H1 (cell line): ENCODE measurements around the gene IL37. TPM values are rescaled to one million over a fixed set of nuclear protein-coding genes. Genes with fewer than 3 reads are reported as not detected.

ENCODE experiments used
- CTCF ChIA-PET: fragments of 300-600 bp; sonication (Branson Sonifier 250); formaldehyde crosslinking; loops from one replicate; lab custom pipeline; 2021; ENCODE audit not compliant: partially characterized antibody; lab: Charles Lee
- POLR2A ChIA-PET: fragments of 300-600 bp; sonication (Branson Sonifier 250); formaldehyde crosslinking; loops from one replicate; lab custom pipeline; 2021; ENCODE audit warnings: inconsistent platforms; ENCODE audit not compliant: partially characterized antibody; lab: Charles Lee
- DNase-seq, 2 experiments: peaks; one replicate each; pipeline versions ENCODE4 v3.0.0 to v3.0.0-alpha.2; 2010 to 2022; ENCODE audit warnings: low spot score in 2 of 2, low read depth in 1 of 2, mixed read lengths in 1 of 2
- FAIRE-seq: peaks from 2 replicates; lab custom pipeline; 2011; peaks lifted over from hg19 to GRCh38; lab: Jason Lieb, UNC
- H2AFZ ChIP-seq: 2 replicates; pipeline ENCODE4 v1.8.1; 2012; ENCODE audit warnings: low read length, inconsistent platforms
- H2AK5ac ChIP-seq: 2 replicates; pipeline ENCODE4 v1.6.1; 2013; ENCODE audit warnings: low read depth, low read length
- H2BK120ac ChIP-seq: replicated peaks from 2 replicates; pipeline ENCODE3; 2013; ENCODE audit warnings: low read depth, low read length, inconsistent platforms
- H2BK12ac ChIP-seq: 2 replicates; pipeline ENCODE4 v1.6.1; 2013; ENCODE audit warnings: low read depth, low read length
- H2BK15ac ChIP-seq: 2 replicates; pipeline ENCODE4 v1.6.1; 2013; ENCODE audit warnings: low read length
- H2BK20ac ChIP-seq: 2 replicates; pipeline ENCODE4 v1.6.1; 2013; ENCODE audit warnings: low read length
- H2BK5ac ChIP-seq: 2 replicates; pipeline ENCODE4 v1.6.1; 2013; ENCODE audit warnings: low read depth, low read length
- H3K14ac ChIP-seq: 2 replicates; pipeline ENCODE4 v1.6.1; 2013; ENCODE audit warnings: inconsistent platforms; ENCODE audit not compliant: insufficient read length
- H3K18ac ChIP-seq: 2 replicates; pipeline ENCODE4 v1.6.1; 2013; ENCODE audit warnings: low read length; ENCODE audit errors: extremely low read depth
- H3K23ac ChIP-seq: 2 replicates; pipeline ENCODE4 v1.6.1; 2013; ENCODE audit warnings: inconsistent platforms; ENCODE audit not compliant: insufficient read length
- H3K23me2 ChIP-seq: 2 replicates; pipeline ENCODE4 v1.6.1; 2013; ENCODE audit warnings: low read depth, low read length
- H3K27ac ChIP-seq: 2 replicates; pipeline ENCODE4 v1.6.1; 2011; ENCODE audit warnings: low read depth, low read length, inconsistent platforms
- H3K27me3 ChIP-seq, 4 experiments: replicated peaks in 1 of 4; 1 replicate in 1 of 4; 2 replicates in 3 of 4; pipeline versions ENCODE4 v1.6.1 to v1.8.1; 2011 to 2013; ENCODE audit warnings: low read length in 3 of 4, mild to moderate bottlenecking in 3 of 4, inconsistent platforms in 2 of 4, mixed read lengths in 2 of 4, moderate library complexity in 1 of 4; ENCODE audit not compliant: control insufficient read depth in 3 of 4, insufficient read depth in 3 of 4; ENCODE audit errors: extremely low read depth in 1 of 4
- H3K36me3 ChIP-seq, 4 experiments: 2 replicates each; pipeline versions ENCODE4 v1.6.1 to v1.8.1; 2011 to 2013; ENCODE audit warnings: mild to moderate bottlenecking in 4 of 4, low read length in 3 of 4, moderate library complexity in 2 of 4, control low read depth in 1 of 4, inconsistent platforms in 1 of 4; ENCODE audit not compliant: insufficient read depth in 4 of 4, control insufficient read depth in 2 of 4
- H3K4ac ChIP-seq: replicated peaks from 2 replicates; pipeline ENCODE3; 2013; ENCODE audit warnings: low read length, low read depth, mixed read lengths, inconsistent platforms; ENCODE audit not compliant: insufficient read length
- H3K4me1 ChIP-seq, 4 experiments: replicated peaks in 1 of 4; 1 replicate in 1 of 4; 2 replicates in 3 of 4; pipeline versions ENCODE4 v1.6.1 to v1.8.1; 2011 to 2013; ENCODE audit warnings: low read length in 3 of 4, inconsistent platforms in 2 of 4, mixed read lengths in 1 of 4; ENCODE audit not compliant: insufficient read depth in 4 of 4, control insufficient read depth in 3 of 4
- H3K4me2 ChIP-seq, 2 experiments: 2 replicates each; pipeline versions ENCODE4 v1.6.1 to v1.8.1; 2011 to 2013; ENCODE audit warnings: low read depth in 2 of 2, low read length in 2 of 2, control low read depth in 1 of 2, inconsistent platforms in 1 of 2, mild to moderate bottlenecking in 1 of 2; ENCODE audit not compliant: insufficient read depth in 1 of 2
- H3K4me3 ChIP-seq, 4 experiments: fragments of 200-600, 300-600 bp in 1 of 4; sonication (generic), shearing (Covaris generic), sonication (Bioruptor Twin) in 1 of 4; 2 replicates each; pipeline versions ENCODE4 v1.5.1 to v1.8.1; 2011 to 2016; ENCODE audit warnings: low read length in 4 of 4, low read depth in 3 of 4, control low read depth in 2 of 4, inconsistent platforms in 2 of 4, mild to moderate bottlenecking in 2 of 4, mixed read lengths in 1 of 4, moderate library complexity in 1 of 4; ENCODE audit not compliant: insufficient read depth in 2 of 4; ENCODE audit errors: extremely low read depth in 1 of 4
- H3K56ac ChIP-seq: replicated peaks from 2 replicates; pipeline ENCODE3; 2013; ENCODE audit warnings: low read depth, mild to moderate bottlenecking, mixed read lengths, low read length, inconsistent platforms; ENCODE audit not compliant: insufficient read length
- H3K79me1 ChIP-seq: 2 replicates; pipeline ENCODE4 v1.6.1; 2013; ENCODE audit warnings: low read depth, low read length, control low read depth
- H3K79me2 ChIP-seq, 2 experiments: 2 replicates each; pipeline versions ENCODE4 v1.6.1 to v1.8.1; 2012 to 2013; ENCODE audit warnings: low read length in 2 of 2, mild to moderate bottlenecking in 2 of 2, inconsistent platforms in 1 of 2; ENCODE audit not compliant: insufficient read depth in 2 of 2, control insufficient read depth in 1 of 2
- H3K9ac ChIP-seq, 4 experiments: replicated peaks in 1 of 4; 1 replicate in 1 of 4; 2 replicates in 3 of 4; pipeline versions ENCODE4 v1.6.1 to v1.8.1; 2011 to 2013; ENCODE audit warnings: low read depth in 3 of 4, low read length in 3 of 4, control low read depth in 2 of 4, mild to moderate bottlenecking in 2 of 4, moderate library complexity in 2 of 4, inconsistent platforms in 1 of 4; ENCODE audit errors: extremely low read depth in 1 of 4
- H3K9me3 ChIP-seq, 2 experiments: 2 replicates each; pipeline versions ENCODE4 v1.6.1 to v1.8.1; 2012 to 2013; ENCODE audit warnings: mild to moderate bottlenecking in 2 of 2, moderate library complexity in 2 of 2, control low read depth in 1 of 2, inconsistent platforms in 1 of 2, low read depth in 1 of 2, low read length in 1 of 2, mixed read lengths in 1 of 2; ENCODE audit not compliant: insufficient read depth in 2 of 2
- H4K20me1 ChIP-seq, 2 experiments: replicated peaks in 1 of 2; 2 replicates each; pipeline versions ENCODE3 to v1.8.1; 2011 to 2013; ENCODE audit warnings: inconsistent platforms in 2 of 2, low read length in 2 of 2, mild to moderate bottlenecking in 1 of 2; ENCODE audit not compliant: insufficient read depth in 2 of 2, control insufficient read depth in 1 of 2
- H4K5ac ChIP-seq: 2 replicates; pipeline ENCODE4 v1.6.1; 2013; ENCODE audit warnings: low read length, low read depth, mixed read lengths, inconsistent platforms; ENCODE audit not compliant: insufficient read length
- H4K8ac ChIP-seq: 2 replicates; pipeline ENCODE4 v1.8.0; 2013; ENCODE audit warnings: mild to moderate bottlenecking, moderate library complexity, low read length, inconsistent platforms; ENCODE audit not compliant: insufficient read depth; ENCODE audit errors: extremely low read depth
- H4K91ac ChIP-seq: replicated peaks from 2 replicates; pipeline ENCODE3; 2013; ENCODE audit warnings: low read length, mixed read lengths, inconsistent platforms; ENCODE audit not compliant: insufficient read length
- BRCA1 ChIP-seq: IDR thresholded peaks from 2 replicates; pipeline ENCODE4 v1.6.1; 2012; ENCODE audit warnings: low read depth, low read length, improper control_type of control experiment
- CEBPB ChIP-seq: IDR thresholded peaks from 2 replicates; pipeline ENCODE4 v1.6.1; 2012; ENCODE audit warnings: low read depth, low read length
- EGR1 ChIP-seq: IDR thresholded peaks from 2 replicates; pipeline ENCODE4 v1.6.1; 2011; ENCODE audit warnings: low read depth, low read length, borderline replicate concordance
- FOSL1 ChIP-seq: IDR thresholded peaks from 2 replicates; pipeline ENCODE4 v1.6.1; 2011; ENCODE audit warnings: mild to moderate bottlenecking, low read depth, low read length, moderate library complexity; ENCODE audit not compliant: insufficient read depth
- JUND ChIP-seq: IDR thresholded peaks from 2 replicates; pipeline ENCODE4 v1.6.1; 2011; ENCODE audit warnings: mild to moderate bottlenecking, improper control_type of control experiment, low read length
- MAFK ChIP-seq: IDR thresholded peaks from 2 replicates; pipeline ENCODE4 v1.6.1; 2012; ENCODE audit warnings: low read depth, mild to moderate bottlenecking, improper control_type of control experiment, low read length
- PHF8 ChIP-seq: fragments of 200-600 bp; sonication (generic); conservative IDR thresholded peaks from 2 replicates; pipeline ENCODE4 v1.7.1; 2012; ENCODE audit warnings: low read depth, mild to moderate bottlenecking, inconsistent platforms, low read length, moderate library complexity
- SAP30 ChIP-seq: fragments of 300-600 bp; sonication (generic); IDR thresholded peaks from 2 replicates; pipeline ENCODE4 v1.7.1; 2012; ENCODE audit warnings: low read length, moderate library complexity, mild to moderate bottlenecking, inconsistent platforms; ENCODE audit not compliant: insufficient read depth, insufficient replicate concordance
- SP4 ChIP-seq: IDR thresholded peaks from 2 replicates; pipeline ENCODE4 v1.6.1; 2012; ENCODE audit warnings: low read length, inconsistent platforms
- WGBS, 2 experiments: shearing (Covaris generic) in 1 of 2; methylation state at CpG; one replicate each; pipeline versions ENCODE4 v1.1.6 to v1.1.7; 2013 to 2015; ENCODE audit warnings: low lambda C conversion rate in 2 of 2, mixed read lengths in 2 of 2, inconsistent platforms in 1 of 2, low coverage in 1 of 2, missing lambda C conversion rate in 1 of 2; ENCODE audit not compliant: insufficient replicate concordance in 2 of 2, insufficient coverage in 1 of 2, insufficient read length in 1 of 2; ENCODE audit errors: extremely low coverage in 1 of 2, missing lambda C conversion rate in 1 of 2; 5-methylcytosine and 5-hydroxymethylcytosine counted together
- polyA plus RNA-seq, 7 experiments: library from polyadenylated mRNA; depleted of rRNA in 3 of 7; stranded (reverse) in 5 of 7; unstranded in 2 of 7; fragments of >200 nt in 5 of 7; fragments of 200-250 nt in 2 of 7; gene quantifications; 1 replicate in 5 of 7; 2 replicates in 1 of 7; 4 replicates in 1 of 7; pipeline versions ENCODE4 v1.2.1 to v1.2.3, GENCODE V29; 2011 to 2013; ENCODE audit warnings: missing spikeins in 2 of 7, mixed read lengths in 2 of 7
- total RNA-seq: library from RNA; stranded (reverse); fragmentation: NEBNext Ultra II Directional; extraction: Animal tissue kit (Norgen Biotek cat#: 25700); gene quantifications from 2 replicates; pipeline ENCODE4 v1.2.1, GENCODE V29; 2021
- TF ChIP-seq, protein P1 (sequence below): IDR thresholded peaks from 2 replicates; pipeline ENCODE4 v1.6.1; 2012; ENCODE audit warnings: inconsistent platforms

The IL37 gene
- total and polyA plus RNA-seq, 2 of the 8 experiments (the other 6 are each of a cell fraction or from before 2014, with no cell fraction given), result 0.18 TPM; not detected in 1

DNA sequence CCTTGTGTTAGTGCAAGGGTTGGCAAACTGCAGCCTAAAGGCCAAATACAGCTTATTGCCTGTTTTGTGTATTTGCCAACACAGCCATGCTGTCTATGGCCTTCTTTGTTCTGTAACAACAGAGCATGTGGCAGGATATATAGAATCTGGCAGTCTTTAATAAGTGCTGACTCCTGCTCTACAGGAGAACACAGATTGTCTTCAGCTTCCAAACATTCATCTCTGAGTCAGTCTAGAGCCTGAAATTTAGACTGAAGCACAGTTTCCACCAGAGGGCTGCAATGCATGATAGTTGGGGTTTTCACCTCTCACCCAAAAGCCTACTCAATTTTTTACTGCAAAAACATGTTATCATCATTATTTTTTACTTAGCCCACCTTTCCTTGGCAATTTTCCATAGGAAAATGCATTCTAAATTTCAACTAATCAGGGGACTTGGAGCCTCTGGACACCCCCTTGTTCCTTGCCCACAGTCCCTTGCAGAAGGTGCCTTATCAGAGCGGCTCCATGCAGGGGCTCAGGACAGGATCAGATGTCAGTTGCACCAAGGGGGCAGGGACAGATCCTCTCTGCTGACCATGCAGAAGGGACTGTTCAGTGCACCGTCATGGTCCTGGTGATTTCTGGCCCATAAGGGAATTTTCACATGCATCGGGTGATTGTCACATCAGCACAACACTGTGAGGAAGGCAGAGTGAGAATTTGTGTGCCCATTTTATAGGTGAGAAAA is 12.4 kb downstream of the IL37 start:
- CTCF ChIA-PET, result interaction anchor here (1.0 to 6.4 kb wide), 4 partner anchors 19 to 198 kb away, joined by 3 to 37 read pairs (median 4); no protein-coding TSS in a partner anchor
- DNase-seq, result no peak
- TF ChIP-seq, protein P1, sequence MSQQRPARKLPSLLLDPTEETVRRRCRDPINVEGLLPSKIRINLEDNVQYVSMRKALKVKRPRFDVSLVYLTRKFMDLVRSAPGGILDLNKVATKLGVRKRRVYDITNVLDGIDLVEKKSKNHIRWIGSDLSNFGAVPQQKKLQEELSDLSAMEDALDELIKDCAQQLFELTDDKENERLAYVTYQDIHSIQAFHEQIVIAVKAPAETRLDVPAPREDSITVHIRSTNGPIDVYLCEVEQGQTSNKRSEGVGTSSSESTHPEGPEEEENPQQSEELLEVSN, result no peak
- TF ChIP-seq SAP30 (no peak), PHF8 (no peak), FOSL1 (no peak), EGR1 (no peak), BRCA1 (no peak), JUND (no peak), CEBPB (no peak), MAFK (no peak), SP4 (no peak)

More for the DNA sequence above, 12.4 kb downstream of the IL37 start:
- Histone ChIP-seq H2BK12ac (no peak overlapping the region), H3K23me2 (no peaks in the 10 kb centered on the region), H3K23ac (no peak overlapping the region), H3K14ac (no peak overlapping the region), H3K56ac (no peak overlapping the region), H4K5ac (no peak overlapping the region), H3K27ac (no peak overlapping the region), H4K8ac (no peak overlapping the region), H2AFZ (no peak overlapping the region), H3K4ac (no peak overlapping the region), H3K18ac (no peak overlapping the region), H3K4me1 (no peaks in the 10 kb centered on the region), H3K27me3 (no peaks in the 10 kb centered on the region), H3K36me3 (no peaks in the 10 kb centered on the region), H4K20me1 (no peaks in the 10 kb centered on the region), H2BK5ac (no peak overlapping the region), H3K4me3 (no peak overlapping the region), H3K9me3 (peaks cover 2 to 9% of the 10 kb centered on the region in 2 experiments; a peak in 2 of 4 replicates), H4K91ac (no peak overlapping the region), H2AK5ac (no peak overlapping the region), H3K79me2 (no peaks in the 10 kb centered on the region), H3K4me2 (no peak overlapping the region), H2BK20ac (no peak overlapping the region), H3K9ac (no peak overlapping the region), H2BK15ac (no peak overlapping the region), H2BK120ac (no peak overlapping the region), H3K79me1 (no peaks in the 10 kb centered on the region)
- WGBS, 2 experiments, result 76% methylated on average over 3 of the region's 3 CpGs; no CpG with 5 or more reads in 1 of the 2 experiments
- FAIRE-seq, result no peak
- POLR2A ChIA-PET, result no interaction called here
